Adrenal gland (tissue), 5 donors: ENCODE results near the gene P3H4.

Experiments used
- POLR2A ChIP-seq, 2 donors: fragments of 450-650 bp; IDR thresholded peaks; one replicate each; pipeline ENCODE4 v1.6.1; 2017; ENCODE audit warnings: antibody characterized with exemption in 2 of 2, mild to moderate bottlenecking in 2 of 2, moderate library complexity in 1 of 2
- TF ChIP-seq, protein P1 (sequence below), 6 experiments: fragments of 450-650 bp in 4 of 6; fragments of 200-600 bp in 2 of 6; sonication (generic) in 1 of 6; IDR thresholded peaks; 1 replicate in 5 of 6; 2 replicates in 1 of 6; pipeline versions ENCODE4 v1.5.1 to v1.8.0; 2016 to 2021; ENCODE audit warnings: antibody characterized with exemption in 6 of 6, mild to moderate bottlenecking in 2 of 6, moderate library complexity in 1 of 6
- donor health status: DM: no; HTN: no; CAD: no.

DNA sequence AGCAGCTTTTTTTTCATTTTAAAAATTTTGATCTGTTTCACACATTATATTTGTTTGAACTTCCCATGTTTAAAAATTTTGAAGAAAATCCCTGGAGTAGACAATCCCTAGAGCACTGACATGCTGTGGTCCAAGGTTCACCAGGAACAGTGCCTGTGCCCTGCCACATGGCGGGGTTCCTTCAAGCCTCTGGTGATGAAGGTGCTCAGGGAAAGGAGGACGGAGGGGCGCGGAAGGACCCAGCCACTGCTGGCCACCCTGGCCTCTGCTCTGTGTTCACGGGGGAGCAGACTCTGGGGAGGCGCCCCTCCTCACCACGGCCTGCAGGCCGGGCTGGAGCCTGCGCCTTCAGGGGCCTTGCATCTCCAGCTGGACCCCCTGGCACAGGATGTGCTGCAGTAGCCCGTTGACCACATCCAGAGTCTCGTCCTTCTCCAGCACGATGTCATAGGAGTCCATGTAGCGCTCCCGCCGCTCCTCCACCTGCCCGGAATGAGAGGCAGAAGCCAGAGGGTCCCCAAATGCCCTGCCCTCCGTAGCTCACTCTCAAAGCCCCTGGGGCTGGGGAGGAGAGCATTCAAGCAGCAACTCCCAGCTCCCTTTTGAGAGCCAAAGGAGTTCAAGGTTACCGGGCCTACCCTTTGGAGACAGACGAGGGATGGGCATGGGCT is 13.6 kb upstream of the P3H4 start:
- TF ChIP-seq, protein P1, sequence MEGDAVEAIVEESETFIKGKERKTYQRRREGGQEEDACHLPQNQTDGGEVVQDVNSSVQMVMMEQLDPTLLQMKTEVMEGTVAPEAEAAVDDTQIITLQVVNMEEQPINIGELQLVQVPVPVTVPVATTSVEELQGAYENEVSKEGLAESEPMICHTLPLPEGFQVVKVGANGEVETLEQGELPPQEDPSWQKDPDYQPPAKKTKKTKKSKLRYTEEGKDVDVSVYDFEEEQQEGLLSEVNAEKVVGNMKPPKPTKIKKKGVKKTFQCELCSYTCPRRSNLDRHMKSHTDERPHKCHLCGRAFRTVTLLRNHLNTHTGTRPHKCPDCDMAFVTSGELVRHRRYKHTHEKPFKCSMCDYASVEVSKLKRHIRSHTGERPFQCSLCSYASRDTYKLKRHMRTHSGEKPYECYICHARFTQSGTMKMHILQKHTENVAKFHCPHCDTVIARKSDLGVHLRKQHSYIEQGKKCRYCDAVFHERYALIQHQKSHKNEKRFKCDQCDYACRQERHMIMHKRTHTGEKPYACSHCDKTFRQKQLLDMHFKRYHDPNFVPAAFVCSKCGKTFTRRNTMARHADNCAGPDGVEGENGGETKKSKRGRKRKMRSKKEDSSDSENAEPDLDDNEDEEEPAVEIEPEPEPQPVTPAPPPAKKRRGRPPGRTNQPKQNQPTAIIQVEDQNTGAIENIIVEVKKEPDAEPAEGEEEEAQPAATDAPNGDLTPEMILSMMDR (IDR thresholded peaks at IDR 0.05): no peak
- TF ChIP-seq POLR2A (IDR thresholded peaks at IDR 0.05): no peak
